Heart right ventricle (tissue), 16 donors: ENCODE measurements around the gene KRT40. TPM values are rescaled to one million over a fixed set of nuclear protein-coding genes. Genes with fewer than 3 reads are reported as not detected.

ENCODE experiments used
- ATAC-seq, 8 donors: fragments of 200-7000 bp; cut with Tn5 transposase; one replicate each; pipeline ENCODE4 v1.9.1; 2020; ENCODE audit warnings: mild to moderate bottlenecking in 8 of 8, moderate library complexity in 8 of 8, moderate number of reproducible peaks in 1 of 8
- DNase-seq, 2 donors: peaks; one replicate each; pipeline ENCODE4 v3.0.0-alpha.2; 2020
- H3K27ac ChIP-seq, 10 donors: fragments of 200-600 bp; sonication (generic) in 2 of 10; one replicate each; pipeline versions ENCODE4 v1.5.0 to v1.8.0; 2020 to 2022; ENCODE audit warnings: mild to moderate bottlenecking in 3 of 10
- H3K27me3 ChIP-seq, 7 donors: fragments of 200-600 bp; one replicate each; pipeline ENCODE4 v1.8.0; 2021 to 2022; ENCODE audit warnings: mild to moderate bottlenecking in 2 of 7
- H3K36me3 ChIP-seq, 9 donors: fragments of 200-600 bp; sonication (generic) in 1 of 9; one replicate each; pipeline versions ENCODE4 v1.5.0 to v1.8.0; 2020 to 2022; ENCODE audit warnings: mild to moderate bottlenecking in 2 of 9
- H3K4me1 ChIP-seq, 9 donors: fragments of 200-600 bp; sonication (generic) in 1 of 9; one replicate each; pipeline versions ENCODE4 v1.5.0 to v1.8.0; 2020 to 2022; ENCODE audit warnings: mild to moderate bottlenecking in 4 of 9
- H3K4me3 ChIP-seq, 10 donors: fragments of 200-600 bp; sonication (generic) in 2 of 10; one replicate each; pipeline versions ENCODE4 v1.5.0 to v1.8.0; 2020 to 2022; ENCODE audit warnings: mild to moderate bottlenecking in 7 of 10, moderate library complexity in 2 of 10
- H3K9me3 ChIP-seq, 11 donors: fragments of 200-600 bp in 10 of 11; sonication (generic) in 2 of 11; one replicate each; pipeline versions ENCODE4 v1.5.0 to v1.8.0; 2013 to 2022; ENCODE audit warnings: mild to moderate bottlenecking in 2 of 11, control low read depth in 1 of 11, moderate library complexity in 1 of 11
- WGBS, 2 donors: extraction: QIAGEN DNeasy Blood & Tissue Kit; methylation state at CpG; one replicate each; pipeline ENCODE4 v1.1.7; 2013; ENCODE audit warnings: inconsistent platforms in 1 of 2; 5-methylcytosine and 5-hydroxymethylcytosine counted together
- intact Hi-C, 10 donors: fragments of 100-400 bp; cut with DNase I; formaldehyde crosslinking; loops; one replicate each; pipeline versions ENCODE4 v1.11.1 to v1.14.2; 2022
- polyA plus RNA-seq, 2 donors: library from polyadenylated mRNA; stranded (reverse); fragments of 200-250 nt; gene quantifications; one replicate each; pipeline ENCODE4 v1.2.3, GENCODE V29; 2013
- total RNA-seq, 10 donors: library from RNA; stranded (reverse); fragmentation: NEBNext Ultra II Directional in 3 of 10; extraction: Animal tissue kit (Norgen Biotek cat#: 25700) in 3 of 10; gene quantifications; one replicate each; pipeline versions ENCODE4 v1.2.1 to v1.2.4, GENCODE V29; 2021 to 2023
- TF ChIP-seq, protein P1 (sequence below), 9 donors: fragments of 200-600 bp; sonication (generic) in 2 of 9; IDR thresholded peaks; one replicate each; pipeline versions ENCODE4 v1.5.0 to v1.8.0; 2021 to 2022; ENCODE audit warnings: antibody characterized with exemption in 9 of 9, mild to moderate bottlenecking in 5 of 9, moderate library complexity in 1 of 9
- donor health status: Arrhythmogenic right ventricular cardiomyopathy.
- donor health status: ischemic (EF 13 %, LVEDD 7.1; RV severe dilation, severe dysfunction).
- donor health status: healthy with polysubstance abuse.
- donor health status: DM: no; HTN: yes; CAD: no.
- donor health status: DM: no; HTN: no; CAD: no.
- donor health status: ischemic (EF 25% LVEDD 6.9; RV normal size, moderate dysfunction).
- donor health status: ischemic (EF 25% LVEDD 5.7; RV mildly dilated, moderate dysfunction).
- donor health status: healthy.
- donor health status: DM: yes; HTN: yes; CAD: no.
- donor health status: Ischemic cardiomyopathy.
- donor health status: ischemic (EF 35%, LVEDD 5.7; RV mildly dilated, moderate dysfunction).
- donor health status: nonischemic (EF 11% LVEDD 7.7; RV severe dilation, severe dysfunction).
- donor health status: DM: yes; HTN: yes; CAD: no.
- donor health status: PGD.
- donor health status: ischemic (EF 29% LVEDD 5.4; RV normal size, mild dysfunction).
- donor health status: nonischemic (EF 23%, LVEDD 6.1; RV moderate dilation, normal function).

Gene KRT40
- total and polyA plus RNA-seq, 12 donors = not detected

GRCh38 chr17:40951011-40951622, 33.0 kb downstream of the KRT40 start:
- Histone ChIP-seq H3K4me1 (no peaks in the 10 kb centered on the region), H3K4me3 (no peak overlapping the region), H3K27ac (no peak overlapping the region), H3K36me3 (no peaks in the 10 kb centered on the region), H3K27me3 (peaks cover 0 to 59% (median 41%) of the 10 kb centered on the region in 7 donors), H3K9me3 (no peaks in the 10 kb centered on the region)
- DNase-seq (no peak), ATAC-seq (no peak)
- intact Hi-C loops = no loop called here
- TF ChIP-seq, protein P1, sequence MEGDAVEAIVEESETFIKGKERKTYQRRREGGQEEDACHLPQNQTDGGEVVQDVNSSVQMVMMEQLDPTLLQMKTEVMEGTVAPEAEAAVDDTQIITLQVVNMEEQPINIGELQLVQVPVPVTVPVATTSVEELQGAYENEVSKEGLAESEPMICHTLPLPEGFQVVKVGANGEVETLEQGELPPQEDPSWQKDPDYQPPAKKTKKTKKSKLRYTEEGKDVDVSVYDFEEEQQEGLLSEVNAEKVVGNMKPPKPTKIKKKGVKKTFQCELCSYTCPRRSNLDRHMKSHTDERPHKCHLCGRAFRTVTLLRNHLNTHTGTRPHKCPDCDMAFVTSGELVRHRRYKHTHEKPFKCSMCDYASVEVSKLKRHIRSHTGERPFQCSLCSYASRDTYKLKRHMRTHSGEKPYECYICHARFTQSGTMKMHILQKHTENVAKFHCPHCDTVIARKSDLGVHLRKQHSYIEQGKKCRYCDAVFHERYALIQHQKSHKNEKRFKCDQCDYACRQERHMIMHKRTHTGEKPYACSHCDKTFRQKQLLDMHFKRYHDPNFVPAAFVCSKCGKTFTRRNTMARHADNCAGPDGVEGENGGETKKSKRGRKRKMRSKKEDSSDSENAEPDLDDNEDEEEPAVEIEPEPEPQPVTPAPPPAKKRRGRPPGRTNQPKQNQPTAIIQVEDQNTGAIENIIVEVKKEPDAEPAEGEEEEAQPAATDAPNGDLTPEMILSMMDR (IDR thresholded peaks at IDR 0.05) = no peak
- WGBS, 2 donors = 97% methylated on average over 2 of the region's 2 CpGs

- no peak for DNase-seq
- Histone ChIP-seq H3K36me3 (no peaks in the 10 kb centered on the region), H3K9me3 (no peaks in the 10 kb centered on the region), H3K4me1 (no peaks in the 10 kb centered on the region), H3K27me3 (peaks cover 0 to 64% (median 42%) of the 10 kb centered on the region in 7 donors), H3K4me3 (no peak overlapping the region), H3K27ac (no peak overlapping the region)
- intact Hi-C loops = no loop called here
- no peak for ATAC-seq
- WGBS, 2 donors = 83 to 85% methylated on average over 7 of the region's 7 CpGs
- TF ChIP-seq, protein P1 (IDR thresholded peaks at IDR 0.05) = no peak
These were observed 34.0 kb downstream of the KRT40 start for GRCh38 chr17:40950176-40950575.

DNA sequence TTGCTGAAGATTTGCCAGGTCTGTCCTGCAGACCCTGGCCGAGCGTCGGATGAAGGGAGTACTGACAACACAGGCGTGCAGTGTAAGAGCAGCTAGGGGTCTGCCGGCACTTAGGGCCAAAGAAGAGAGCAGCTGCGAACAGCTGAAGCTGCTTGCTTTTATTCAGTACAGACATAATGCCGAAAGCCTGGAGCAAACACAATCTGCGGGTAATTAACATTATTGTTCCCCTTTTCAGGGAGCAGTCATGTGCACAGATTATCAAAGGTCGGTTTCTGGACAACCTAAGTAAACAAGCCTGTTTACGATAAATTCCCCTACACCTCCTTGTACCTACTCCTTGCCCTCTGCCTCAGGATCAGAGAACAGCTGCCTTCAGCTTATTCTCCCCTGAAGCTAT, 34.7 kb downstream of the KRT40 start:
- Histone ChIP-seq H3K4me1 (no peaks in the 10 kb centered on the region), H3K9me3 (no peaks in the 10 kb centered on the region), H3K27me3 (peaks cover 0 to 67% (median 42%) of the 10 kb centered on the region in 7 donors), H3K4me3 (no peak overlapping the region), H3K27ac (no peak overlapping the region), H3K36me3 (no peaks in the 10 kb centered on the region)
- peak in 1 of 8 donors; percentile 64 for ATAC-seq
- TF ChIP-seq, protein P1 (IDR thresholded peaks at IDR 0.05) = no peak
- 34 to 36% methylated on average over 10 of the region's 10 CpGs for WGBS, 2 donors
- DNase-seq = no peak
- intact Hi-C loops = loop anchor here in 1 of 10 donors (10.0 kb wide), 1 partner anchor 345 kb away; no protein-coding TSS in a partner anchor

GRCh38 chr17:40947929-40948328, 36.2 kb downstream of the KRT40 start:
- intact Hi-C loops = loop anchor here in 1 of 10 donors (10.0 kb wide), 1 partner anchor 347 kb away; no protein-coding TSS in a partner anchor
- TF ChIP-seq, protein P1 (IDR thresholded peaks at IDR 0.05) = no peak

More at GRCh38 chr17:40947929-40948328, 36.2 kb downstream of the KRT40 start:
- Histone ChIP-seq H3K27ac (no peak overlapping the region), H3K4me3 (no peak overlapping the region), H3K9me3 (no peaks in the 10 kb centered on the region), H3K36me3 (no peaks in the 10 kb centered on the region), H3K27me3 (peaks cover 0 to 71% (median 42%) of the 10 kb centered on the region in 7 donors), H3K4me1 (no peaks in the 10 kb centered on the region)
- 68 to 70% methylated on average over 2 of the region's 2 CpGs for WGBS, 2 donors
- DNase-seq (no peak), ATAC-seq (no peak)
